ENCODE measurements around the gene YWHAG. TPM values are rescaled to one million over a fixed set of nuclear protein-coding genes. Genes with fewer than 3 reads are reported as not detected.

YWHAG gene
- total RNA-seq (2021) = 241 and 243 TPM in 2 replicates
- long read RNA-seq, transcript YWHAG-201 (2 exons, 3,750 nt) = major isoform, 50 of 61 reads
- long read RNA-seq, partial matches to known transcripts = 0 of 61 reads
- long read RNA-seq, other reads (novel, unspliced or antisense) = 11 of 61 reads

DNA sequence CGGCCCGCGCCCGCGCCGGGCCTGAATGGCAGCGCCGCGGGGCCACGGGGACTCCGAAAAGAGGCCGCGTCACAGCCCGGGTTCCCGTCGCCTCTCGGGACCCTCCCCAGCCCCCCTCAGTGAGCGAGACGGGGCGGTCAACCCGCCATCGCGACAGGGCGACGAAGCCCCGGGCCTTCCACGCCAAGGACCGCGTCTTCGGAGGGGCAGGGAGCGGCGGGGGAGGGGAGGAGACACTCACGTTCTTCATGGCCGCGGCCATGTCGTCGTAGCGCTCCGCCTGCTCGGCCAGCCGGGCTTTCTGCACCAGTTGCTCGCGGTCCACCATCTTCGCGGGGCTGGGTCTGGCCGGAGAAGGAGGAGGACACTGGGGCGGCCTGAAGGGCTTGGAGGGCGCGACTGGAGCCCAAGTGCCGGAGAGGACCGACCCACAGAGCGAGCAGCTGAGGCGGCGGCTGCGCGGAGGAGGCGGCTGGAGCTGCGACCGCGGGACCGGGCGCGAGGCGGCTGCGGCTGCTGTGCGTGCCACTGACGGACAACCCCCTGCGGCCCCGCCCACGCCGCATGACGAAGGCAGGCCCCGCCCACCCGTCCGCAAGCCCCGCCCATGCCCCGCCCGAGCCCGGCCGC is at the start of gene YWHAG:
TSS of gene YWHAG (minus strand) at position 511 of the 630 bp plus-strand sequence. CDS start at position 328, 183 bp downstream.
- no peak within 1 kb of the TSS for H2BK15ac ChIP-seq (ENCODE audit: low read depth, low read length)
- no peaks in the 10 kb centered on the region for H3K27me3 ChIP-seq (ENCODE audit: insufficient read depth, low read length)
- Mint-ChIP-seq H3K36me3 (ENCODE audit: insufficient read depth in 1 of 3, low read depth in 3 of 3) (peaks cover 38 to 42% (median 40%) of the 10 kb centered on the region in 3 experiments), H3K4me3 (peak within 1 kb of the TSS; percentile 94 to 95), H3K27me3 (ENCODE audit: low read depth) (no peaks in the 10 kb centered on the region), H3K4me1 (peaks cover 32 to 38% of the 10 kb centered on the region in 2 experiments), H3K9me3 (peaks cover 0 to 4% of the 10 kb centered on the region in 2 experiments; a peak in 2 of 5 replicates), H3K27ac (peak within 1 kb of the TSS; percentile 95 to 98 (median 98))
- H3K79me1 ChIP-seq (ENCODE audit: insufficient read depth, low read depth, low read length, poor library complexity, severe bottlenecking) = no peaks in the 10 kb centered on the region
- H3K27ac ChIP-seq (ENCODE audit: insufficient read length, low read depth, low read length) = peak within 1 kb of the TSS; percentile 26
- peak; percentile 88 for DNase-seq
- peak within 1 kb of the TSS; percentile 88 for H4K91ac ChIP-seq (ENCODE audit: insufficient read length, low read depth, low read length)
- H4K20me1 ChIP-seq (ENCODE audit: control insufficient read depth, insufficient read depth, insufficient read length) = no peaks in the 10 kb centered on the region
- peak within 1 kb of the TSS; percentile 80 for H3K9ac ChIP-seq (ENCODE audit: extremely low read depth, insufficient read length, low read length)
- H3K14ac ChIP-seq (ENCODE audit: insufficient read depth, low read length) = peak within 1 kb of the TSS; percentile 94
- H3K4ac ChIP-seq (ENCODE audit: low read depth, low read length) = no peak within 1 kb of the TSS; the same call in 1 of the 2 replicates
- peaks cover 44% of the 10 kb centered on the region for H3K79me2 ChIP-seq (ENCODE audit: insufficient read depth, low read length)
- TF ChIP-seq CTCF (conservative IDR thresholded peaks at IDR 0.05) = no peak
- no peak within 1 kb of the TSS for H2BK120ac ChIP-seq (ENCODE audit: low read depth, low read length, poor library complexity, severe bottlenecking)
- H2AK5ac ChIP-seq (ENCODE audit: insufficient read length, low read length) = no peak within 1 kb of the TSS
- H4K8ac ChIP-seq (replicated peaks; ENCODE audit: insufficient read length, low read depth, low read length) = no peak within 1 kb of the TSS
- H3K23me2 ChIP-seq (ENCODE audit: insufficient read length, low read depth, low read length, poor library complexity, severe bottlenecking) = peaks cover 8% of the 10 kb centered on the region
- H3K4me2 ChIP-seq (ENCODE audit: insufficient read depth, insufficient read length, low read length) = peak within 1 kb of the TSS; percentile 74
- no peak within 1 kb of the TSS for H2AFZ ChIP-seq (ENCODE audit: low read length)
- no peak within 1 kb of the TSS for H3K23ac ChIP-seq (ENCODE audit: insufficient read length, low read depth, low read length)
- H3K9me3 ChIP-seq (ENCODE audit: control insufficient read depth, low read depth, low read length) = no peaks in the 10 kb centered on the region
- H3K4me1 ChIP-seq (ENCODE audit: insufficient read depth, low read length) = peaks cover 5% of the 10 kb centered on the region; the same call in 1 of the 2 replicates
- no CpG with 5 or more reads among the region's 80 CpGs for WGBS (ENCODE audit: extremely low coverage, insufficient read length, low lambda C conversion rate)
- H3K56ac ChIP-seq (ENCODE audit: insufficient read length, low read depth, low read length) = no peak within 1 kb of the TSS
- H2BK5ac ChIP-seq (ENCODE audit: insufficient read length, low read length) = no peak within 1 kb of the TSS
- no peak within 1 kb of the TSS for H3T11ph ChIP-seq (ENCODE audit: low read length)
- H4K5ac ChIP-seq (ENCODE audit: insufficient read length, low read depth, low read length) = peak within 1 kb of the TSS; percentile 16
- H3K18ac ChIP-seq (ENCODE audit: insufficient read length, low read depth, low read length) = peak within 1 kb of the TSS; percentile 98
- no peak within 1 kb of the TSS for H2BK12ac ChIP-seq (ENCODE audit: insufficient read length, low read depth, low read length)
- no peak within 1 kb of the TSS for H2BK20ac ChIP-seq (ENCODE audit: low read depth, low read length, poor library complexity, severe bottlenecking)
